ENCODE results near the gene ENTPD6. TPM values are rescaled to one million over a fixed set of nuclear protein-coding genes. Genes with fewer than 3 reads are reported as not detected.

Gene ENTPD6
- total RNA-seq, 1 donor = 50.7 TPM

GRCh38 chr20:25206063-25206403 is 10.5 kb downstream of the ENTPD6 start:
- Histone ChIP-seq H3K27me3 (ENCODE audit: insufficient read depth, low read length) (no peaks in the 10 kb centered on the region), H3K27ac (ENCODE audit: low read depth, low read length) (no peak overlapping the region), H3K9me3 (ENCODE audit: low read depth, low read length) (no peaks in the 10 kb centered on the region), H4K20me1 (ENCODE audit: insufficient read depth, low read length) (peaks cover 22% of the 10 kb centered on the region), H3K79me2 (ENCODE audit: insufficient read depth, low read length) (peaks cover 71% of the 10 kb centered on the region), H3K4me3 (ENCODE audit: insufficient read depth, low read length) (no peak overlapping the region), H2AFZ (ENCODE audit: low read length) (no peak overlapping the region), H3K36me3 (ENCODE audit: insufficient read depth, low read length) (peaks cover 13% of the 10 kb centered on the region), H3K4me1 (ENCODE audit: insufficient read depth, low read length) (no peaks in the 10 kb centered on the region), H3K4me2 (ENCODE audit: insufficient read depth, low read length) (no peak overlapping the region)
- TF ChIP-seq CTCF (IDR thresholded peaks at IDR 0.05; ENCODE audit: extremely low read depth, low read depth, low read length) = no peak
- peak; percentile 53 for DNase-seq (ENCODE audit: insufficient read length, low spot score, missing footprints)

- TF ChIP-seq CTCF (IDR thresholded peaks at IDR 0.05; ENCODE audit: extremely low read depth, low read depth, low read length) = no peak
- H2AFZ ChIP-seq (ENCODE audit: low read length) = no peak overlapping the region
- H3K27me3 ChIP-seq (ENCODE audit: insufficient read depth, low read length) = no peaks in the 10 kb centered on the region
- H3K36me3 ChIP-seq (ENCODE audit: insufficient read depth, low read length) = peaks cover 18% of the 10 kb centered on the region
- H3K79me2 ChIP-seq (ENCODE audit: insufficient read depth, low read length) = peaks cover 66% of the 10 kb centered on the region
- no peak overlapping the region for H3K4me3 ChIP-seq (ENCODE audit: insufficient read depth, low read length)
- H3K4me1 ChIP-seq (ENCODE audit: insufficient read depth, low read length) = no peaks in the 10 kb centered on the region
- H3K4me2 ChIP-seq (ENCODE audit: insufficient read depth, low read length) = no peak overlapping the region
- H3K9me3 ChIP-seq (ENCODE audit: low read depth, low read length) = no peaks in the 10 kb centered on the region
- no peak overlapping the region for H3K27ac ChIP-seq (ENCODE audit: low read depth, low read length)
- H4K20me1 ChIP-seq (ENCODE audit: insufficient read depth, low read length) = peaks cover 22% of the 10 kb centered on the region
- peak; percentile 66 for DNase-seq (ENCODE audit: insufficient read length, low spot score, missing footprints)
These were observed 11.0 kb downstream of the ENTPD6 start for GRCh38 chr20:25206548-25206947.

GRCh38 chr20:25207149-25207959 is 11.8 kb downstream of the ENTPD6 start:
- Histone ChIP-seq H3K36me3 (ENCODE audit: insufficient read depth, low read length) (peaks cover 26% of the 10 kb centered on the region), H4K20me1 (ENCODE audit: insufficient read depth, low read length) (peaks cover 23% of the 10 kb centered on the region), H2AFZ (ENCODE audit: low read length) (no peak overlapping the region), H3K79me2 (ENCODE audit: insufficient read depth, low read length) (peaks cover 59% of the 10 kb centered on the region), H3K27ac (ENCODE audit: low read depth, low read length) (no peak overlapping the region), H3K27me3 (ENCODE audit: insufficient read depth, low read length) (no peaks in the 10 kb centered on the region), H3K4me3 (ENCODE audit: insufficient read depth, low read length) (no peak overlapping the region), H3K4me1 (ENCODE audit: insufficient read depth, low read length) (no peaks in the 10 kb centered on the region), H3K9me3 (ENCODE audit: low read depth, low read length) (no peaks in the 10 kb centered on the region), H3K4me2 (ENCODE audit: insufficient read depth, low read length) (no peak overlapping the region)
- peak; percentile 64 for DNase-seq (ENCODE audit: insufficient read length, low spot score, missing footprints)
- no peak for TF ChIP-seq CTCF (IDR thresholded peaks at IDR 0.05; ENCODE audit: extremely low read depth, low read depth, low read length)

GRCh38 chr20:25207960-25208534 is 12.5 kb downstream of the ENTPD6 start:
- peaks cover 29% of the 10 kb centered on the region for H3K36me3 ChIP-seq (ENCODE audit: insufficient read depth, low read length)
- DNase-seq (ENCODE audit: insufficient read length, low spot score, missing footprints) = no peak
- H2AFZ ChIP-seq (ENCODE audit: low read length) = no peak overlapping the region
- no peak for TF ChIP-seq CTCF (IDR thresholded peaks at IDR 0.05; ENCODE audit: extremely low read depth, low read depth, low read length)
- H3K4me3 ChIP-seq (ENCODE audit: insufficient read depth, low read length) = no peak overlapping the region
- H3K4me2 ChIP-seq (ENCODE audit: insufficient read depth, low read length) = no peak overlapping the region
- H4K20me1 ChIP-seq (ENCODE audit: insufficient read depth, low read length) = peaks cover 25% of the 10 kb centered on the region
- H3K4me1 ChIP-seq (ENCODE audit: insufficient read depth, low read length) = no peaks in the 10 kb centered on the region
- no peaks in the 10 kb centered on the region for H3K27me3 ChIP-seq (ENCODE audit: insufficient read depth, low read length)
- no peak overlapping the region for H3K27ac ChIP-seq (ENCODE audit: low read depth, low read length)
- H3K79me2 ChIP-seq (ENCODE audit: insufficient read depth, low read length) = peaks cover 52% of the 10 kb centered on the region
- no peaks in the 10 kb centered on the region for H3K9me3 ChIP-seq (ENCODE audit: low read depth, low read length)

Data from osteoblast (primary cell).